DMS 273 (cell line): Measurements from ENCODE around the gene NEK8.
"Not testable (repeated sequence)": the region's sequence is repeated elsewhere in the genome, so short reads cannot be mapped to it uniquely, and the experiment has no call there.

Source experiments
- DNase-seq: peaks from one replicate; lab custom pipeline; 2025; ENCODE audit not compliant: unreplicated experiment; lab: John Stamatoyannopoulos, UW

Gene NEK8

GRCh38 chr17:28710861-28711722 is 17.5 kb upstream of the NEK8 start:
- peak; percentile 96 for DNase-seq

DNA sequence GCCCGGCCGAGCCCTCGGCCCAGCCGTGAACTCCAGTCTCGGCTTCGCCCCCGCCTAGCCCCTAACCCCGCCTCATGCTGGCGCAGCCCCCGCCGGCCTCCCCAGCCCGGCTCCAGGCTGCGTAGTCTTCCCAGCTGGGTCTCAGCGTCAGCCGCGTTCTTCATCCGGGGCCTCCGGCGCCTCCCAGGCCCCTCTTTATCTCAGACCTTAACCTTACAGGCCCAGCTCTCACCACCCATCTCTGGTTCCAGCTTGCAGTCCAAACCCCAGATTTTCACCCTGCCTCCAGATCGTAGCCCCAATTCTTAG is 16.9 kb upstream of the NEK8 start, which contains the start of gene PROCA1:
TSS of gene PROCA1 (minus strand) at position 166 of the 309 bp plus-strand sequence. CDS start 228 bp downstream, outside the sequence.
- DNase-seq: no peak

- no peak for DNase-seq
Observed at GRCh38 chr17:28712032-28712704, 16.4 kb upstream of the NEK8 start.

GRCh38 chr17:28712705-28713415 is 15.7 kb upstream of the NEK8 start:
- DNase-seq: no peak

DNA sequence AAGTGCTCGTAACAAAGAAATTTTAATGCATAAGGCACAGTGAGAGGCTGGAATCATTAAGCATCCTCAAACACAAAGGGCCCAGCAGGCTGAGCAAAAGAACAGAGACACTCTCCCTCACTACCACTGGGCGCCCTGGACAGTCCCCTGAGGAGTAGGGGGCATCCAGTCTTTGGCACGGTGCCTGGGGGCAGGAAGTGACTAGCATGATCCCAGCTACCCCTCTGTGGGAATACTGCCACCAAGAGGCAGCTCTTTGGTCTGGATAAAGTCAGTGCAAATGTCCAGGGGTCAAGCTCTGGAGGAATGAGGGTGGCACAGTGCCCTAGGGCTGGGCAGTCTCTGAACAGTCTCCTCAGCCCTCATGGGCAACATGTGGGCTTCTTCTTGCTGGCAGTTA is 14.3 kb upstream of the NEK8 start:
- DNase-seq: no peak

GRCh38 chr17:28715217-28715616 is 13.4 kb upstream of the NEK8 start:
- no peak for DNase-seq

GRCh38 chr17:28716740-28717577 is 11.6 kb upstream of the NEK8 start:
- DNase-seq: no peak

GRCh38 chr17:28717578-28718332 is 10.8 kb upstream of the NEK8 start, which contains the start of gene RAB34:
TSS of gene RAB34 (minus strand) at chr17:28717868. CDS start at chr17:28717266, 602 bp downstream.
- DNase-seq: peak; percentile 80

DNA sequence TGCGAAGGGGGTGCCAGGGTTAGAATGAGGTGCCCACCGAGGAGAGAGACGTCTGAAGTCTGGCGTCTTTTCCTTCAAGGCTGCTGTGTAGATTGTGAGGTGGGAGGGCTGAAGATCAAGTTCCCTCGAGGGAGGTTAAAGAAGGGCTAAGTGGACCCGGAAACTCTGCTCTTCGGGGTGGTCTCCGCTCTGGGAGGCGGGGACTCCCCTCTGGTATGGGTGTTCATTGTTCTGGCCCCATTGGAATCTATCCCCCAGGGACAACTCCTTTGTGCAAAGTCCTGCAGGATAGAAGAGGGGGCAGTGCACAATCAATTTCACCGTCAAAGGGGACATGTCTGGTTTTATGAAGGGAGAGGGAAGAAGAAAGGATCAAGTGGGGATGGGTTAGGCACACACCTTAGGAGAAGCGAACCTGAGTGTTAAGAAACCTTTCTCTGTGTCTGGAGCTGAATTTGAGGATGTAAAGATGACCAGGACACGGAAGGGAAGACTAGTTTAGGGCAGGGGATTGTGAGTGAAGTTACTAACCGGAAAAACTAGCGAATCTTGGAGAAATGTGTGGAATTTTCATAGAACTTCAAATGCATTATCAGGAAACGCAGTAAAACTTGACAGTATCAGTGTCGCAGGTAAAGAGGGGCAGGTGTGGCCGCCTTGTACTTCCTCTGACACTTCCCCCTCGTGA is 10.1 kb upstream of the NEK8 start:
- no peak for DNase-seq

- no peak for DNase-seq
Observed at GRCh38 chr17:28719021-28719433, 9.6 kb upstream of the NEK8 start.

DNA sequence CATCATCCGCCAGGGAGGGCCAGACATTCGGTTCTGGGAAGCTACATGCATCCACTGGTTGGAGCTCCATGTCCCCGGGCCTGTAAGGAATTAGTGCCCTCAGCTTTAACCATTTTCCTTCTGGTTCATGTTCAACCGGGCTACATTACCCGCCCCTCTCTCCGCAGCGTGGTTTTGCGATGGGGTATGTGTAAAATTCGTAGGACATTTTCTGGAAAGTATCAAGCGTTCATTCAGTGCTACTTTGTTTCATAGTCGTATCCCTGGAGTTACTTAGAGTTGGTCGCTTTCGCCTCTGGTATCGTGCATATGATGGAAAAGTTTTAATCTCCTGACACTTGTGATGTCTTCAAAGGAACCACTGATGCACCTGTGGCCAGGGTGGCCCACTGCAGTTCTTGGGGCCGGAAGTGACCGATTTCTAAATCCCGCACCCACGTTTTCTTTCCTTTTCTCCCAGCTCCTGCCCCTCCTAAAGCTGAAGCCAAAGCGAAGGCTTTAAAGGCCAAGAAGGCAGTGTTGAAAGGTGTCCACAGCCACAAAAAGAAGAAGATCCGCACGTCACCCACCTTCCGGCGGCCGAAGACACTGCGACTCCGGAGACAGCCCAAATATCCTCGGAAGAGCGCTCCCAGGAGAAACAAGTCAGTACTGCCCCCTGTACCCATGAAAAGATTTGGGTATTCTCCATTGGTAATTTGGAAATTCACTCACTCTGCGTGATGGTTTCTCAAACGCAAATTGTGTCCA is 8.2 kb upstream of the NEK8 start:
- DNase-seq: peak; percentile 56

GRCh38 chr17:28720997-28721329 is 7.6 kb upstream of the NEK8 start:
- DNase-seq: not testable (repeated sequence)

GRCh38 chr17:28722417-28723158 is 6.0 kb upstream of the NEK8 start:
- DNase-seq: no peak

GRCh38 chr17:28723159-28723835 is 5.3 kb upstream of the NEK8 start:
- DNase-seq: no peak

DNA sequence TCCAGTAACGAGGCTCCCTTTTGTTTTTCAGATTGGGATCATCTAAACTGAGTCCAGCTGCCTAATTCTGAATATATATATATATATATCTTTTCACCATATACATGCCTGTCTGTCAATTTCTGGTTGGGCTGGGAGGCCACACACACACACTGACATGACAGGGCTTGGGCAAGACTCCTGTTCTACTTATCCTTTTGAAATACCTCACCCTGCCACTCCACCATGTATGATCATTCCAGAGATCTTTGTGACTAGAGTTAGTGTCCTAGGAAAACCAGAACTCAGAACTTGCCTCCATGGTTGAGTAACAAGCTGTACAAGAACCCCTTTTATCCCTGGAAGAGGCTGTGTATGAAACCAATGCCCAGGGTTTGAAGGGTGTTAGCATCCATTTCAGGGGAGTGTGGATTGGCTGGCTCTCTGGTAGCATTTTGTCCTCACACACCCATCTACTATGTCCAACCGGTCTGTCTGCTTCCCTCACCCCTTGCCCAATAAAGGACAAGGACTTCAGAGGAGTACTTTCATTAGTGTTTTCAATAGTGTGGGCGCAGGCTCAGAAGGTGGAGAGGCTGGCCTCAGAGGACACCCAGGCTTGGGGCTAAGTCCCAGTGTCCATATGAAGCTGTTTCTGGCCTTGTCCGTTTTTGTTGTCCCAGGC is 4.6 kb upstream of the NEK8 start:
- DNase-seq: not testable (repeated sequence)

- peak; percentile 84 for DNase-seq
Observed at GRCh38 chr17:28724500-28725165, 4.0 kb upstream of the NEK8 start.
